Keratinocyte (primary cell): ENCODE results near the gene BMP8B. TPM values are rescaled to one million over a fixed set of nuclear protein-coding genes. Genes with fewer than 3 reads are reported as not detected.

Source experiments
- DNase-seq: peaks from one replicate; pipeline ENCODE4 v3.0.0-alpha.2; 2011; ENCODE audit warnings: low read depth, missing footprints, low spot score
- FAIRE-seq: peaks from 2 replicates; lab custom pipeline; 2011; peaks lifted over from hg19 to GRCh38; lab: Jason Lieb, UNC
- H2AFZ ChIP-seq: 2 replicates; pipeline ENCODE4 v1.6.0; 2012; ENCODE audit warnings: low read length, control low read depth, inconsistent platforms; ENCODE audit not compliant: control insufficient read depth
- H3K27ac ChIP-seq: 2 replicates; pipeline ENCODE4 v1.5.1; 2011; ENCODE audit warnings: low read length; ENCODE audit not compliant: control insufficient read depth, insufficient read depth
- H3K27me3 ChIP-seq: 3 replicates; pipeline ENCODE4 v1.6.0; 2011; ENCODE audit warnings: low read length; ENCODE audit not compliant: control insufficient read depth, insufficient read depth; ENCODE audit errors: extremely low read depth
- H3K36me3 ChIP-seq, 2 experiments: 2 replicates in 1 of 2; 3 replicates in 1 of 2; pipeline ENCODE4 v1.5.1; 2011; ENCODE audit warnings: low read length in 2 of 2, mild to moderate bottlenecking in 1 of 2; ENCODE audit not compliant: control insufficient read depth in 2 of 2, insufficient read depth in 2 of 2; ENCODE audit errors: extremely low read depth in 1 of 2
- H3K4me1 ChIP-seq: 3 replicates; pipeline ENCODE4 v1.5.1; 2011; ENCODE audit warnings: low read length; ENCODE audit not compliant: control insufficient read depth, insufficient read depth; ENCODE audit errors: extremely low read depth
- H3K4me2 ChIP-seq: 3 replicates; pipeline ENCODE4 v1.6.0; 2011; ENCODE audit warnings: low read depth, low read length; ENCODE audit not compliant: control insufficient read depth, insufficient read depth; ENCODE audit errors: extremely low read depth
- H3K4me3 ChIP-seq, 3 experiments: fragments of 200-600 bp in 1 of 3; sonication (generic) in 1 of 3; 2 replicates in 2 of 3; 3 replicates in 1 of 3; pipeline ENCODE4 v1.5.1; 2011 to 2016; ENCODE audit warnings: low read length in 3 of 3, mild to moderate bottlenecking in 3 of 3, control low read depth in 2 of 3, inconsistent platforms in 1 of 3, low read depth in 1 of 3, mixed read lengths in 1 of 3, mixed run types in 1 of 3, moderate library complexity in 1 of 3; ENCODE audit not compliant: control insufficient read depth in 2 of 3, insufficient read depth in 2 of 3; ENCODE audit errors: extremely low read depth in 1 of 3
- H3K79me2 ChIP-seq: 2 replicates; pipeline ENCODE4 v1.6.0; 2012; ENCODE audit warnings: low read length; ENCODE audit not compliant: control insufficient read depth, insufficient read depth
- H3K9ac ChIP-seq: 3 replicates; pipeline ENCODE4 v1.6.0; 2011; ENCODE audit warnings: low read length; ENCODE audit not compliant: control insufficient read depth, insufficient read depth; ENCODE audit errors: extremely low read depth
- H3K9me1 ChIP-seq: 3 replicates; pipeline ENCODE4 v1.6.0; 2011; ENCODE audit warnings: low read length; ENCODE audit not compliant: control insufficient read depth, insufficient read depth; ENCODE audit errors: extremely low read depth
- H3K9me3 ChIP-seq: 2 replicates; pipeline ENCODE4 v1.5.1; 2012; ENCODE audit warnings: low read depth, low read length; ENCODE audit not compliant: control insufficient read depth
- H4K20me1 ChIP-seq: 3 replicates; pipeline ENCODE4 v1.6.0; 2011; ENCODE audit warnings: low read length; ENCODE audit not compliant: control insufficient read depth, insufficient read depth; ENCODE audit errors: extremely low read depth
- CTCF ChIP-seq, 3 experiments: IDR thresholded peaks in 1 of 3; conservative IDR thresholded peaks in 1 of 3; optimal IDR thresholded peaks in 1 of 3; 2 replicates in 2 of 3; 3 replicates in 1 of 3; pipeline versions ENCODE3 to v1.5.1; 2011; ENCODE audit warnings: low read length in 3 of 3, mild to moderate bottlenecking in 3 of 3, moderate library complexity in 2 of 3, control low read depth in 1 of 3, inconsistent platforms in 1 of 3; ENCODE audit not compliant: insufficient read depth in 2 of 3; ENCODE audit errors: extremely low read depth in 1 of 3
- EZH2 ChIP-seq: IDR thresholded peaks from one replicate; pipeline ENCODE4 v1.6.1; 2012; ENCODE audit warnings: inconsistent platforms, mild to moderate bottlenecking, low read length, moderate library complexity
- dilution Hi-C: fragments of 300-500 bp; cut with MboI; formaldehyde crosslinking; loops from one replicate; pipeline ENCODE4 v1.7.0; 2020; ENCODE audit warnings: low sequenced_read_pairs; ENCODE audit not compliant: extremely low pct_ligation_motif_present
- polyA minus RNA-seq, 3 experiments: library from RNA; depleted of rRNA, polyadenylated mRNA; stranded (reverse); fragments of >200 nt; gene quantifications; 1 replicate in 1 of 3; 2 replicates in 1 of 3; 3 replicates in 1 of 3; pipeline ENCODE4 v1.2.3, GENCODE V29; 2011
- polyA plus RNA-seq, 5 experiments: library from polyadenylated mRNA; depleted of rRNA in 3 of 5; stranded (reverse) in 3 of 5; stranded (forward) in 1 of 5; unstranded in 1 of 5; fragments of >200 nt; gene quantifications; 1 replicate in 1 of 5; 2 replicates in 3 of 5; 3 replicates in 1 of 5; pipeline versions ENCODE4 v1.2.1 to v1.2.3, GENCODE V29; 2011 to 2012; ENCODE audit warnings: missing spikeins in 2 of 5, low read depth in 1 of 5, low replicate concordance in 1 of 5

Gene BMP8B
- polyA plus RNA-seq (0.03 to 0.04 TPM in 2 of 3 replicates, not detected in the other), polyA minus RNA-seq (not detected in 3 replicates)
- polyA plus RNA-seq (2011; ENCODE audit: low read depth) = 0.07 TPM
- not detected in 2 replicates for polyA plus RNA-seq (2011; cell fraction: cytosol; rRNA removed)
- 0.03 TPM in 1 of 2 replicates, not detected in the other for polyA plus RNA-seq (2011; cell fraction: nucleus; rRNA removed)
- 0.02 and 0.27 TPM in 2 replicates for polyA plus RNA-seq (2012; ENCODE audit: low replicate concordance)
- polyA minus RNA-seq (2011; cell fraction: cytosol; rRNA and poly(A)+ RNA removed) = not detected
- polyA minus RNA-seq (2011; cell fraction: nucleus; rRNA and poly(A)+ RNA removed) = not detected in 2 replicates

DNA sequence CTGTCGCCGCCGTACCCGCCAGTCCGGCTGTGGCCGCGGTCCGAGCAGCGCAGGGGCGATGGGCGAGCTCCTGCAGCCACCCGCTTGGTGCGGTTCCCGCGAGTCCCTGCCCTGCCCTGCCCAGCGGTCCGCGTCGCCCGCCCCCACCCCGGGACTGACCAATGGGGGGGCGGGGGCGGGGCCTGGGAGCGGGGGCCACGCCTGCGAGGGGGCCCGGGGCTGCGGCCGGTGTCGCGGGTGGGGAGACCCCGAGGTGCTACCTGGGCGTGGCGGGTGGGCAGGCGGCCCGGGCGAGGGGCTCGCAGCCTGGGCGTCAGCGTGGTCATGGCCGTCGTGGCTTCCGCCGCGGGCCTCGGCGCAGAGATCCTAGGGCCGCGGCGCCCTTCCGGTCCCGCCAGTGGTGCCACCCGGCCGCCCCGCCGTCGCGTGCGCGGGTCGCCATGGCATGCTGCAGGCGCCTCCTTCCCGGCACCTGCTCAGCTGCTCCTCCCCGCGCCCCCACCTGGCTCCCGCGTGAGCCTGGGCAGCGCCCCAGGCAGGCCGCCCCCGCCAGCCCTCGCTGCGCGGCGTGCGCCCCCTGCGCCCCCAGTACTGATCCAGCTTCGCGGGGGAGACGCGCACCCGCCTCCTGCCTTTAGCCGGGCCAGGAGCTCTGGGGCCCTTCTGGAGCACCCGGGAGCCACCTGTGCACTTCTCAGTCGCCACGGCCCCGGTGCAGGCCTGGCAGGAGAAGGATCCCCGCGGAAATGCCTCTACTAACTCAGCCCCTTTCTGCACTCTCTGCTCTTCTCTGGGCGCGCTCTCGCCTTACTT lies at the start of gene BMP8B:
Gene BMP8B, minus strand, starts transcription at position 108 of the 813 bp plus-strand sequence. CDS start 380 bp downstream, outside the sequence.
- DNase-seq (no peak), FAIRE-seq (peak; percentile 63)
- TF ChIP-seq CTCF (optimal IDR thresholded peaks at IDR 0.05 in 1 of 3, IDR thresholded peaks at IDR 0.05 in 1 of 3, conservative IDR thresholded peaks at IDR 0.05 in 1 of 3; ENCODE audit: extremely low read depth in 1 of 3, insufficient read depth in 2 of 3, low read length in 3 of 3) (no peak), EZH2 (peak; percentile 64)
- Histone ChIP-seq H3K27me3 (peaks cover 22% of the 10 kb centered on the region), H3K4me1 (no peaks in the 10 kb centered on the region), H3K4me2 (peak within 1 kb of the TSS; percentile 56), H3K27ac (no peak within 1 kb of the TSS), H3K9me3 (no peaks in the 10 kb centered on the region), H2AFZ (peak within 1 kb of the TSS; percentile 37), H3K79me2 (no peaks in the 10 kb centered on the region), H3K9me1 (no peaks in the 10 kb centered on the region), H4K20me1 (no peaks in the 10 kb centered on the region), H3K9ac (no peak within 1 kb of the TSS), H3K4me3 (peak within 1 kb of the TSS; percentile 14 to 29 (median 20)), H3K36me3 (no peaks in the 10 kb centered on the region)
- dilution Hi-C loops = no loop called here

DNA sequence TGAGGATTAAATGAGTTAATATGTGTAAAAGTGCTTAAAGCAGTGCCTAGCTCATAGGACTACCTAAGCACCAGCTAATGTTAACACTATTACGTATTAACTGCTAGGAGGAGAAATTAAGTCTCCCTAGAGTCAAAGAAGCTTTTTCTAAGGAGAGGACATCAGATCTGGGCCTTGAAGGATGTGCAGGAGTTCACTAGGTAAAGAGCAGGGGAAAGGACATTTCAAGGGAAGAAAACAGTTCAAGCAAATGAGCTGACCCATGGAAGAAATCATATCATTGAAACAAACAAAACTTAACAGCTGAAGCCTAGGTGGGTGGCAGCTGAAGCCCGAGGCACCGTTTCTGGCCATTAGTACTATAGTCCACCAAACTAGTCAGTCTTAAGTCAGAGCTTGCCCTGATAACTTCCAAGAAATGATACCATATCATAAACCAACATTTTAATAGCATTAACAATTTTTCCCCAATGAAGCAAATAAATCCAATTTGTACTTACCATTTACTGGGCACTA lies 48.0 kb upstream of the BMP8B start:
- H4K20me1 ChIP-seq = no peaks in the 10 kb centered on the region
- no peaks in the 10 kb centered on the region for H3K27me3 ChIP-seq
- no peak overlapping the region for H3K27ac ChIP-seq
- peaks cover 11 to 17% of the 10 kb centered on the region in 2 experiments for H3K36me3 ChIP-seq
- H3K9me1 ChIP-seq = no peaks in the 10 kb centered on the region
- dilution Hi-C loops = no loop called here
- H3K4me3 ChIP-seq = no peak overlapping the region
- no peaks in the 10 kb centered on the region for H3K79me2 ChIP-seq
- H3K9me3 ChIP-seq = no peaks in the 10 kb centered on the region
- no peak for TF ChIP-seq CTCF (optimal IDR thresholded peaks at IDR 0.05 in 1 of 3, IDR thresholded peaks at IDR 0.05 in 1 of 3, conservative IDR thresholded peaks at IDR 0.05 in 1 of 3; ENCODE audit: extremely low read depth in 1 of 3, insufficient read depth in 2 of 3, low read length in 3 of 3)
- no peak for TF ChIP-seq EZH2
- no peak overlapping the region for H3K4me2 ChIP-seq
- H3K4me1 ChIP-seq = no peaks in the 10 kb centered on the region
- no peak for DNase-seq
- H3K9ac ChIP-seq = no peak overlapping the region
- no peak overlapping the region for H2AFZ ChIP-seq
- FAIRE-seq = no peak
